Spleen (tissue), 11 donors: ENCODE results near the gene MED13. TPM values are rescaled to one million over a fixed set of nuclear protein-coding genes. Genes with fewer than 3 reads are reported as not detected.

Experiments used
- DNase-seq: peaks from one replicate; pipeline ENCODE4 v3.0.0-alpha.2; 2020
- H3K27ac ChIP-seq, 8 donors: fragments of 200-600 bp; sonication (generic) in 7 of 8; 1 replicate in 4 of 8; 2 replicates in 4 of 8; pipeline versions ENCODE4 v1.5.0 to v1.8.0; 2016 to 2021; ENCODE audit warnings: inconsistent platforms in 4 of 8, mild to moderate bottlenecking in 4 of 8, moderate library complexity in 1 of 8
- H3K27me3 ChIP-seq, 7 donors: fragments of 200-600 bp; sonication (generic) in 6 of 7; replicated peaks in 1 of 7; 1 replicate in 4 of 7; 2 replicates in 3 of 7; pipeline versions ENCODE4 v1.5.0 to v1.8.0; 2016 to 2021; ENCODE audit warnings: inconsistent platforms in 3 of 7, mild to moderate bottlenecking in 1 of 7
- H3K36me3 ChIP-seq, 6 donors: fragments of 200-600 bp; sonication (generic) in 5 of 6; 1 replicate in 4 of 6; 2 replicates in 2 of 6; pipeline versions ENCODE4 v1.5.0 to v1.8.0; 2016 to 2021; ENCODE audit warnings: inconsistent platforms in 2 of 6
- H3K4me1 ChIP-seq, 6 donors: fragments of 200-600 bp; sonication (generic) in 5 of 6; 1 replicate in 3 of 6; 2 replicates in 3 of 6; pipeline versions ENCODE4 v1.5.0 to v1.8.0; 2016 to 2021; ENCODE audit warnings: inconsistent platforms in 3 of 6
- H3K4me3 ChIP-seq, 8 donors: fragments of 200-600 bp; sonication (generic) in 7 of 8; 1 replicate in 4 of 8; 2 replicates in 4 of 8; pipeline versions ENCODE4 v1.5.0 to v1.8.0; 2016 to 2021; ENCODE audit warnings: inconsistent platforms in 4 of 8, mild to moderate bottlenecking in 4 of 8, moderate library complexity in 2 of 8
- H3K9me3 ChIP-seq, 8 donors: fragments of 200-600 bp; sonication (generic) in 7 of 8; 1 replicate in 4 of 8; 2 replicates in 4 of 8; pipeline versions ENCODE4 v1.5.0 to v1.8.0; 2016 to 2021; ENCODE audit warnings: inconsistent platforms in 4 of 8
- CTCF ChIP-seq, 11 experiments: fragments of 200-600 bp in 7 of 11; fragments of 450-650 bp in 4 of 11; sonication (generic) in 4 of 11; IDR thresholded peaks in 8 of 11; conservative IDR thresholded peaks in 3 of 11; 1 replicate in 7 of 11; 2 replicates in 4 of 11; pipeline versions ENCODE4 v1.4.0 to v1.8.0; 2016 to 2021; ENCODE audit warnings: antibody characterized with exemption in 11 of 11, inconsistent platforms in 4 of 11, mild to moderate bottlenecking in 1 of 11
- POLR2A ChIP-seq, 3 donors: fragments of 450-650 bp; IDR thresholded peaks; one replicate each; pipeline ENCODE4 v1.5.1; 2017; ENCODE audit warnings: antibody characterized with exemption in 3 of 3, mild to moderate bottlenecking in 1 of 3
- POLR2AphosphoS5 ChIP-seq, 3 donors: sonication (generic); formaldehyde crosslinking; IDR thresholded peaks; one replicate each; pipeline ENCODE4 v1.5.1; 2017; ENCODE audit warnings: antibody characterized with exemption in 3 of 3
- WGBS, 5 donors: extraction: QIAGEN DNeasy Blood & Tissue Kit in 3 of 5; methylation state at CpG; one replicate each; pipeline versions ENCODE4 v1.1.5 to v1.1.7; 2013 to 2018; 5-methylcytosine and 5-hydroxymethylcytosine counted together
- intact Hi-C: fragments of 100-400 bp; cut with DNase I; formaldehyde crosslinking; loops from one replicate; pipeline ENCODE4 v1.15.0; 2023; ENCODE audit warnings: low total_unique reads
- polyA plus RNA-seq, 3 donors: library from polyadenylated mRNA; stranded (reverse); fragments of 200-250 nt; gene quantifications; one replicate each; pipeline ENCODE4 v1.2.1, GENCODE V29; 2013
- total RNA-seq, 7 donors: library from RNA; depleted of rRNA in 3 of 7; stranded (reverse); fragments of >200 nt in 3 of 7; fragmentation: NEBNext Ultra II Directional in 4 of 7; extraction: Animal tissue kit (Norgen Biotek cat#: 25700) in 4 of 7; gene quantifications; one replicate each; pipeline versions ENCODE4 v1.1.0 to v1.2.1, GENCODE V29; 2016 to 2021
- donor health status: healthy with polysubstance abuse.
- donor health status: DM: no; HTN: no; CAD: no; lungs with moderate emphysema.
- donor health status: DM: no; HTN: no; CAD: no.
- donor health status: Bipolar disorder and iron deficiency.
- donor health status: healthy.
- donor health status: DM: no; HTN: no; CAD: no.
- donor health status: DM: yes; HTN: yes; CAD: no.

The MED13 gene
- total and polyA plus RNA-seq, 10 donors: 4.0 to 104 (median 79.8) TPM

- Histone ChIP-seq H3K27me3 (no peaks in the 10 kb centered on the region), H3K9me3 (no peaks in the 10 kb centered on the region), H3K27ac (no peak overlapping the region), H3K4me3 (no peak overlapping the region), H3K36me3 (no peaks in the 10 kb centered on the region), H3K4me1 (peaks cover 4 to 7% (median 5%) of the 10 kb centered on the region in 6 donors)
- TF ChIP-seq POLR2A (IDR thresholded peaks at IDR 0.05) (no peak), POLR2AphosphoS5 (IDR thresholded peaks at IDR 0.05) (no peak), CTCF (IDR thresholded peaks at IDR 0.05 in 8 of 11, conservative IDR thresholded peaks at IDR 0.05 in 3 of 11) (no peak)
- DNase-seq: no peak
- 58 to 73% (median 65%) methylated on average over 2 of the region's 2 CpGs for WGBS, 5 donors
- intact Hi-C loops: no loop called here
Observed at GRCh38 chr17:62070900-62071299, 5.8 kb upstream of the MED13 start.

- Histone ChIP-seq H3K36me3 (peaks cover 0 to 7% (median 0%) of the 10 kb centered on the region in 6 donors), H3K27me3 (no peaks in the 10 kb centered on the region), H3K4me1 (peaks cover 18 to 30% (median 27%) of the 10 kb centered on the region in 6 donors), H3K4me3 (no peak overlapping the region), H3K9me3 (no peaks in the 10 kb centered on the region), H3K27ac (no peak overlapping the region)
- no peak for TF ChIP-seq CTCF (IDR thresholded peaks at IDR 0.05 in 8 of 11, conservative IDR thresholded peaks at IDR 0.05 in 3 of 11)
- TF ChIP-seq POLR2AphosphoS5 (IDR thresholded peaks at IDR 0.05): no peak
- no peak for TF ChIP-seq POLR2A (IDR thresholded peaks at IDR 0.05)
- no peak for DNase-seq
- intact Hi-C loops: loop anchor here (10.0 kb wide), 1 partner anchor 143 kb away; the partner anchor contains the start of gene INTS2
- 91 to 96% (median 95%) methylated on average over 7 of the region's 7 CpGs for WGBS, 5 donors
Observed at GRCh38 chr17:62067165-62068145, 2.4 kb upstream of the MED13 start.

GRCh38 chr17:62065611-62066468 lies 762 bp upstream of the MED13 start:
- DNase-seq: peak; percentile 100
- H3K27me3 ChIP-seq: no peaks in the 10 kb centered on the region
- intact Hi-C loops: loop anchor here (10.0 kb wide), 1 partner anchor 141 kb away; the partner anchor contains the start of gene INTS2
- peaks cover 0 to 16% (median 2%) of the 10 kb centered on the region in 6 donors for H3K36me3 ChIP-seq
- no peaks in the 10 kb centered on the region for H3K9me3 ChIP-seq
- H3K4me3 ChIP-seq: peak overlapping the region; percentile 75 to 99 (median 92)
- H3K4me1 ChIP-seq: peaks cover 27 to 46% (median 40%) of the 10 kb centered on the region in 6 donors
- peak overlapping the region; percentile 96 to 100 (median 99) for H3K27ac ChIP-seq
- 2 to 4% (median 3%) methylated on average over 37 to 51 of the region's 51 CpGs for WGBS, 5 donors
- peak; percentile 78 to 97 (median 93) for TF ChIP-seq CTCF (IDR thresholded peaks at IDR 0.05 in 8 of 11, conservative IDR thresholded peaks at IDR 0.05 in 3 of 11)
- peak; percentile 92 to 94 (median 92) for TF ChIP-seq POLR2AphosphoS5 (IDR thresholded peaks at IDR 0.05)
- TF ChIP-seq POLR2A (IDR thresholded peaks at IDR 0.05): peak in 1 of 3 donors; percentile 41
